ENCODE results near the gene CEACAM4. TPM values are rescaled to one million over a fixed set of nuclear protein-coding genes. Genes with fewer than 3 reads are reported as not detected.
A peak's percentile ranks its signal among the peaks of the same experiment; 100 is the strongest.

Gene CEACAM4
- 1 to 10 TPM in 2 of 4 donors, under 1 TPM in 2; 0.46 to 3.3 (median 1.1) TPM for total RNA-seq

DNA sequence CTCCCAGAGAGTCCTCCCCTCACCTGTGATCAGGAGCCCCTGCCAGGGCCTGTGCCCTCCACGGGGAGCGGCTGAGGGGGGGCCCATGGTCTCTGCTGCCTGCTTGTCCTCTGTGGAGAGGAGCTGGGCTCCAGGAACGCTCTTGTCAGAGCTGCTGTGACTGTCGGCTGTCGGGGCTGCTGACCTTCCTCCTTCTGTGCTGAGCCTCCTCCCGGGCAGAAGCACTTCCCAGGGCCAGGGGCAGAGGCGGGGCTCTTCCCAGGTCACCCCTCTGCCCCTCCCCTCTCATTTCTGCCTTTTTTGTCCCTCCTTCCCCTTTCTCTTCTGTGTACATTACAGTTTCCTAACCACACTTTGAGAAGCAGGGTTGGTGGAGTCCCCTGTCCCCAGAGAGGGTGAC lies at the start of gene CEACAM4:
Gene CEACAM4, minus strand, starts transcription at position 198 of the 400 bp plus-strand sequence. Its CDS starts 111 bp downstream, at position 87.
- Histone ChIP-seq H3K9me3 (peaks cover 0 to 14% (median 5%) of the 10 kb centered on the region in 4 donors), H3K27ac (replicated peaks in 1 of 4) (no peak within 1 kb of the TSS), H3K27me3 (peaks cover 0 to 36% (median 0%) of the 10 kb centered on the region in 4 donors), H3K4me1 (no peaks in the 10 kb centered on the region), H3K4me3 (peak within 1 kb of the TSS in 3 of 4 donors; percentile 9 to 31 (median 16)), H3K36me3 (no peaks in the 10 kb centered on the region)
- TF ChIP-seq POLR2A (IDR thresholded peaks at IDR 0.05; ENCODE audit: low read depth) (no peak), POLR2AphosphoS5 (IDR thresholded peaks at IDR 0.05) (peak in 1 of 2 donors; percentile 44)
- TF ChIP-seq, protein P1, sequence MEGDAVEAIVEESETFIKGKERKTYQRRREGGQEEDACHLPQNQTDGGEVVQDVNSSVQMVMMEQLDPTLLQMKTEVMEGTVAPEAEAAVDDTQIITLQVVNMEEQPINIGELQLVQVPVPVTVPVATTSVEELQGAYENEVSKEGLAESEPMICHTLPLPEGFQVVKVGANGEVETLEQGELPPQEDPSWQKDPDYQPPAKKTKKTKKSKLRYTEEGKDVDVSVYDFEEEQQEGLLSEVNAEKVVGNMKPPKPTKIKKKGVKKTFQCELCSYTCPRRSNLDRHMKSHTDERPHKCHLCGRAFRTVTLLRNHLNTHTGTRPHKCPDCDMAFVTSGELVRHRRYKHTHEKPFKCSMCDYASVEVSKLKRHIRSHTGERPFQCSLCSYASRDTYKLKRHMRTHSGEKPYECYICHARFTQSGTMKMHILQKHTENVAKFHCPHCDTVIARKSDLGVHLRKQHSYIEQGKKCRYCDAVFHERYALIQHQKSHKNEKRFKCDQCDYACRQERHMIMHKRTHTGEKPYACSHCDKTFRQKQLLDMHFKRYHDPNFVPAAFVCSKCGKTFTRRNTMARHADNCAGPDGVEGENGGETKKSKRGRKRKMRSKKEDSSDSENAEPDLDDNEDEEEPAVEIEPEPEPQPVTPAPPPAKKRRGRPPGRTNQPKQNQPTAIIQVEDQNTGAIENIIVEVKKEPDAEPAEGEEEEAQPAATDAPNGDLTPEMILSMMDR (IDR thresholded peaks at IDR 0.05), result no peak
- intact Hi-C loops (cut with DNase I), result no loop called here
- peak; percentile 89 for DNase-seq (ENCODE audit: extremely low spot score)
- 28% methylated on average over 7 of the region's 7 CpGs for WGBS

DNA sequence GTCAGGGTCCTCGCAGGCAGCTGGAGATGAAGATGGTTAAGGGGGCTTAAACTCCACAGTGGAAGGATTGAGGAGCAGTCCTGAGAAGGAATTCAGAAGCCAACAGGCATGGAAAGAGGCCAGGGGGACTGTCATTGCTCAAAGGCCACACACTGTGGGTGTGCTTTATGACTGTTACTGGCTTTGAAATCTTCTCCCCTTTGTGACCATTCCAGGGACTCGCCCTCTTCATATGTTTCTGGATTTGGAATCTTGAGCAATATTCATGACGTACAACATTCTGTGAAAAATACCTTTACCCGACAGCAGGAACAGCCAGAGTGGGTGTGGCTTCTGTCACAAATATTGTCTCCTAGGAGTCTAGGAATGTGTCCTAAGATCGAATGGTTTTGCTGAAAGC lies 44.6 kb upstream of the CEACAM4 start:
- TF ChIP-seq, protein P1 (IDR thresholded peaks at IDR 0.05), result no peak
- TF ChIP-seq POLR2A (IDR thresholded peaks at IDR 0.05; ENCODE audit: low read depth) (no peak), POLR2AphosphoS5 (IDR thresholded peaks at IDR 0.05) (no peak), EP300 (IDR thresholded peaks at IDR 0.05) (no peak)
- peaks cover 0 to 69% (median 0%) of the 10 kb centered on the region in 4 donors for H3K27me3 ChIP-seq
- intact Hi-C loops (cut with DNase I), result no loop called here
- WGBS, result 68% methylated on average over 5 of the region's 5 CpGs
- no peak overlapping the region for H3K27ac ChIP-seq (replicated peaks in 1 of 4)
- DNase-seq (ENCODE audit: extremely low spot score), result no peak
- no peaks in the 10 kb centered on the region for H3K4me1 ChIP-seq
- H3K36me3 ChIP-seq, result no peaks in the 10 kb centered on the region
- H3K4me3 ChIP-seq, result no peak overlapping the region
- peaks cover 0 to 9% (median 2%) of the 10 kb centered on the region in 4 donors for H3K9me3 ChIP-seq

DNA sequence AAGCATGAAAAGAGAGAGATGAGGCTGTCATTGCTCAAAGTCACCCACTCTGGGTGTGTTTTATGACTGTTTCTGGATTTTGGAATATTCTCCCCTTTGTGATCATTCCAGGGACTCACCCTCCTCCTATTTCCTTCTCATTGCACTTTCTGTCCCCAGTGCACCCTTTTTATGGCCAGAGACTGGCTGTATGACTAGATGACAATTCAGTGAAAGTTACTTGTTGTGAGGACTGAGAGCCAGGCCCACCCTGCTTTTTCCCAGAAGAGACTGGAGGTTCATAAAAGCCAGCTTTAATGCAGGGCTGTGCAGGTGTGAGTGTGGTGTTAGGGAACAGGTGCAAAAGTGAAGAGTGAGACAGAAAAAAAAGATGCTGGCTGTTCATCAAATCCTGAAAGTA lies 43.9 kb upstream of the CEACAM4 start:
- H3K36me3 ChIP-seq, result no peaks in the 10 kb centered on the region
- intact Hi-C loops (cut with DNase I), result no loop called here
- TF ChIP-seq, protein P1 (IDR thresholded peaks at IDR 0.05), result no peak
- TF ChIP-seq POLR2AphosphoS5 (IDR thresholded peaks at IDR 0.05) (no peak), EP300 (IDR thresholded peaks at IDR 0.05) (no peak), POLR2A (IDR thresholded peaks at IDR 0.05; ENCODE audit: low read depth) (no peak)
- no peak overlapping the region for H3K27ac ChIP-seq (replicated peaks in 1 of 4)
- H3K4me1 ChIP-seq, result no peaks in the 10 kb centered on the region
- no peak for DNase-seq (ENCODE audit: extremely low spot score)
- no peak overlapping the region for H3K4me3 ChIP-seq
- H3K27me3 ChIP-seq, result peaks cover 0 to 63% (median 0%) of the 10 kb centered on the region in 4 donors
- H3K9me3 ChIP-seq, result peaks cover 0 to 17% (median 10%) of the 10 kb centered on the region in 4 donors

DNA sequence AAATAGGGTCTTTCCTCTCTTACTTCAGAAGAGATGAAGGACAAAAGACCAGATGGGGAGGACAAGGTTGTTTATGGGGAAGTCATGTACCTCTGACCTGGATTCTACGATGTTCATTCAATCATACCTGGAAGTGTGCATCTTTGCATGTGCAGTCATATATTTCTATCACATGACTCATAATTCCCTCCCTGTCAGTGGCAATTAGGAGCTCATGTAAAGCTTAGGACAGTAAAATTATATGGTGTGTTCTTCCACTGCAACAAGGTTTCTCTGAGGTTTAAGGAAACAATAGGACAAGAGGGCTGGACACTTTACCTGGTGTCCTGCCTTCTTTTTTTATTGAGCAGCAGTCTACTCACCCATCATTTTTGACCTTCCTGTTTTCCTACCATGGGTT lies 41.4 kb upstream of the CEACAM4 start:
- Histone ChIP-seq H3K27ac (replicated peaks in 1 of 4) (no peak overlapping the region), H3K4me1 (no peaks in the 10 kb centered on the region), H3K27me3 (peaks cover 0 to 47% (median 0%) of the 10 kb centered on the region in 4 donors), H3K9me3 (peaks cover 0 to 37% (median 17%) of the 10 kb centered on the region in 4 donors), H3K36me3 (no peaks in the 10 kb centered on the region), H3K4me3 (no peak overlapping the region)
- intact Hi-C loops (cut with DNase I), result no loop called here
- TF ChIP-seq, protein P1 (IDR thresholded peaks at IDR 0.05), result no peak
- TF ChIP-seq POLR2A (IDR thresholded peaks at IDR 0.05; ENCODE audit: low read depth) (no peak), POLR2AphosphoS5 (IDR thresholded peaks at IDR 0.05) (no peak), EP300 (IDR thresholded peaks at IDR 0.05) (no peak)
- DNase-seq (ENCODE audit: extremely low spot score), result no peak
- 55% methylated on average over 1 of the region's 1 CpG for WGBS

DNA sequence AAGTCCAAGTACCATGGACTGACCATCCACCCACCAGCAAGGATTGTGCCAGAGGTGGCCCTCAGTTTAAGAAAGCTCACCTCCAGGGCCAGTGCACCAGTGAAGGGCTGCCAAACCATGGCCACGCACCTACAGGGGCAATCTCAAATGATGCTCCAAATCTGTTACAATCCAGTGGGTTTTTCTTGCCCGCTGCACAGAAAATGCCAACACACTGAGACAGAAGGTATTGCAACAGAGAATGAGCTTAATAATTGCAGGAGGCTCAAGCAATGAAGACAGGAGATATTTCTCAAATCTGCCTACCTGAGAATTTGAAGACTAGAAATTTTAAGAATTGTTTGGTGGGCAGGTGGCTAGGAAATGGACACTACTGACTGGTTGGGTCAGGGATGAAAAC lies 39.2 kb upstream of the CEACAM4 start:
- DNase-seq (ENCODE audit: extremely low spot score), result no peak
- Histone ChIP-seq H3K4me1 (no peaks in the 10 kb centered on the region), H3K4me3 (no peak overlapping the region), H3K36me3 (no peaks in the 10 kb centered on the region), H3K27ac (replicated peaks in 1 of 4) (no peak overlapping the region), H3K27me3 (peaks cover 0 to 26% (median 0%) of the 10 kb centered on the region in 4 donors), H3K9me3 (peaks cover 0 to 45% (median 17%) of the 10 kb centered on the region in 4 donors)
- intact Hi-C loops (cut with DNase I), result no loop called here
- TF ChIP-seq POLR2A (IDR thresholded peaks at IDR 0.05; ENCODE audit: low read depth), result no peak
- TF ChIP-seq POLR2AphosphoS5 (IDR thresholded peaks at IDR 0.05), result no peak
- no peak for TF ChIP-seq EP300 (IDR thresholded peaks at IDR 0.05)
- TF ChIP-seq, protein P1 (IDR thresholded peaks at IDR 0.05), result no peak
- WGBS, result 86% methylated on average over 1 of the region's 2 CpGs

Measured in esophagus muscularis mucosa (tissue), 4 donors.